Bone marrow (tissue), 2 donors: ENCODE measurements around the gene ZNRF1.

Experiments
- DNase-seq, 2 donors: peaks; one replicate each; lab custom pipeline; 2025; lab: John Stamatoyannopoulos, UW

ZNRF1 gene

DNA sequence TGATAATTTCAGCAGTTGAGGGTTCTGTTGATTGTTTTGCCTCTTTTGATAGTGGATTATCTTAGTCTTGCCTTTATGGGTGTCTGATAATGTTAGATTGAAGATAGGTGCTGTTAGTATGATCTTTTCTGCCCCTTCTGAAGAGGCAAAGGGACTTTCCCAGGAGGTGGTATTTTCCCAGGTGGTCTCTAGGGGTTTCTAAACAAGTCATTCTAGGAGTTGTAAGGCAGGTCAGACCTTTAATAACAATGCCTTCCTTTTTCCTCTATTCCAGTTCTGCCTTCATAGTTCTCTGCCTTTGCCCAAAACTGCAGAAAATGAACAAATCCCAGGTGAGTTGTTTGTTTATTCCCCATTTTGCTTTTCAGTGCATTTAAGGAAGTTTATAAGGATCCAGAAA, 153.8 kb downstream of the ZNRF1 start:
- no peak for DNase-seq

DNA sequence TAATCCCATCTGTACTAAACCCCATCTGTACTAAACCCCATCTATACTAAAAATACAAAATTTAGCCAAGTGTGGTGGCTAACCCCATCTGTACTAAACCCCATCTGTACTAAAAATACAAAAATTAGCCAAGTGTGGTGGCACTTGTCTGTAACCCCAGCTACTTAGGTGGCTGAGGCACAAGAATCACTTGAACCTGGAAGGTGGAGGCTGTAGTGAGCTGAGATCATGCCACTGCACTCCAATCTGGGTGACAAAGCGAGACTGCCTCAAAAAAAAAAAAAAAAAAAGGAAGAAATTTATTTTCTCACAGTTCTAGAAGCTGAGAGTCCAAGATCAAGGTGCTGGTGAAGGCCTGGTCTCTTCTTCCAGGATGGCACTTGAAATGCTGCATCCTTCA, 161.6 kb downstream of the ZNRF1 start:
- no peak for DNase-seq
